BJ (cell line): Measurements from ENCODE around the gene CERS6. TPM values are rescaled to one million over a fixed set of nuclear protein-coding genes. Genes with fewer than 3 reads are reported as not detected.
"Not testable (repeated sequence)": the region's sequence is repeated elsewhere in the genome, so short reads cannot be mapped to it uniquely, and the experiment has no call there.

Source experiments
- CTCF ChIA-PET: fragments of 350-600 bp; formaldehyde crosslinking; extraction: SDS; loops from one replicate; lab custom pipeline; 2021; ENCODE audit warnings: antibody characterized with exemption, inconsistent platforms; lab: Yijun Ruan, JAX
- POLR2A ChIA-PET: fragments of 300-600 bp; sonication (Branson Sonifier 250); formaldehyde crosslinking; extraction: SDS; loops from one replicate; lab custom pipeline; 2021; ENCODE audit warnings: antibody characterized with exemption; lab: Charles Lee
- DNase-seq: peaks from one replicate; pipeline ENCODE4 v3.0.0-alpha.2; 2011; ENCODE audit warnings: low read depth
- H3K27me3 ChIP-seq: 2 replicates; pipeline ENCODE4 v1.6.0; 2011; ENCODE audit warnings: low read length; ENCODE audit not compliant: control insufficient read depth, insufficient read depth
- H3K36me3 ChIP-seq: 2 replicates; pipeline ENCODE4 v1.5.1; 2011; ENCODE audit warnings: low read length; ENCODE audit not compliant: control insufficient read depth, insufficient read depth
- H3K4me3 ChIP-seq: 2 replicates; pipeline ENCODE4 v1.5.1; 2011; ENCODE audit warnings: low read depth, mild to moderate bottlenecking, control low read depth, low read length
- polyA plus RNA-seq: library from polyadenylated mRNA; depleted of rRNA; stranded (reverse); fragments of >200 nt; gene quantifications from 2 replicates; pipeline ENCODE4 v1.2.3, GENCODE V29; 2011
- TF ChIP-seq, protein P1 (sequence below): IDR thresholded peaks from 2 replicates; pipeline ENCODE4 v1.5.1; 2011; ENCODE audit warnings: low read depth, mild to moderate bottlenecking, control low read depth, inconsistent platforms, low read length, moderate library complexity; ENCODE audit not compliant: insufficient read depth

CERS6 gene
- polyA plus RNA-seq, 1 experiment = 1.6 TPM

DNA sequence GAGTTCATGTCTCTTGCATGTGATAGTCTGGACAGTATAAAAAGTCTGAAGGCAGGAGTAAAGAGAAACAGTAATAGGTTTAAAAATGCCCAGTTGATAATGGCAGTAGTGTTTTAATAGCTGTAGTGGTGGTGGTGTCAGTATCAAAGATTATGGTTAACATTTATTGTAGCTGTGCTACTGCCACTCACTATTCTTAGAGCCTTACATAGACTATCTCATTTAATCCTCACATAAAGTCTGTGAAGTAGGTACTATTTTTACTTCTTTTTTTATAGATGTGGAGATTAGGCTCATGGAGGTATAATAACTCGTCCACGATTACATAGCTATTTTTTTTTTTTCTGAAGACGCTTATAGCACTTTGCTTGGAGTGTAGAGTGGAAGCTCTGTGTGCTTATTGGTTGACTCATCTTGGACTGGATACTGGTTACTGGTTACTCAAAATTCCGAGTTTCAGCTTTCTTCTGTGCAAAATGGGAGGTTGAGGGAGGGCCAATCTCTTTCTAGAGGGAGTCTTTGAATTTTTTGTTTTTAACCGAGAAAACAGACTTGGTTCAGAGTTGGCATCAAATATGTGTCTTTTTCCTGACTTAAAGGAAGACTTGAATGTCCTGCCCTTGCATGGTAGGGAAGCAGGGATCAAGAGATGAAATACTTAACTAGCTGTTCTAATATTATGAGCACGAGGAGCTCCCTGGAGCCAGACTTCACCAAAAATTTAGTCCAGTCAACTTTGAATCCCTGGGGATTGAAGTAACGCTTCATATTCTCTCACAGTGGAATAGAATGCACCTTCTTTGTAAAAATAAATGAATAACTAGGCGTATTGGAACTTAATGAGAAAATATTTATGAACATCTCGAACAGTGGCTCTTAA lies 27.1 kb downstream of the CERS6 start:
- no peak for DNase-seq
- POLR2A ChIA-PET = no interaction called here
- CTCF ChIA-PET = interaction anchor here (0.7 to 1.9 kb wide), 3 partner anchors 13 to 341 kb away, joined by 3 to 5 read pairs (median 4); no protein-coding TSS in a partner anchor
- TF ChIP-seq, protein P1, sequence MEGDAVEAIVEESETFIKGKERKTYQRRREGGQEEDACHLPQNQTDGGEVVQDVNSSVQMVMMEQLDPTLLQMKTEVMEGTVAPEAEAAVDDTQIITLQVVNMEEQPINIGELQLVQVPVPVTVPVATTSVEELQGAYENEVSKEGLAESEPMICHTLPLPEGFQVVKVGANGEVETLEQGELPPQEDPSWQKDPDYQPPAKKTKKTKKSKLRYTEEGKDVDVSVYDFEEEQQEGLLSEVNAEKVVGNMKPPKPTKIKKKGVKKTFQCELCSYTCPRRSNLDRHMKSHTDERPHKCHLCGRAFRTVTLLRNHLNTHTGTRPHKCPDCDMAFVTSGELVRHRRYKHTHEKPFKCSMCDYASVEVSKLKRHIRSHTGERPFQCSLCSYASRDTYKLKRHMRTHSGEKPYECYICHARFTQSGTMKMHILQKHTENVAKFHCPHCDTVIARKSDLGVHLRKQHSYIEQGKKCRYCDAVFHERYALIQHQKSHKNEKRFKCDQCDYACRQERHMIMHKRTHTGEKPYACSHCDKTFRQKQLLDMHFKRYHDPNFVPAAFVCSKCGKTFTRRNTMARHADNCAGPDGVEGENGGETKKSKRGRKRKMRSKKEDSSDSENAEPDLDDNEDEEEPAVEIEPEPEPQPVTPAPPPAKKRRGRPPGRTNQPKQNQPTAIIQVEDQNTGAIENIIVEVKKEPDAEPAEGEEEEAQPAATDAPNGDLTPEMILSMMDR = no peak
- H3K27me3 ChIP-seq = no peaks in the 10 kb centered on the region
- no peaks in the 10 kb centered on the region for H3K36me3 ChIP-seq
- no peak overlapping the region for H3K4me3 ChIP-seq

DNA sequence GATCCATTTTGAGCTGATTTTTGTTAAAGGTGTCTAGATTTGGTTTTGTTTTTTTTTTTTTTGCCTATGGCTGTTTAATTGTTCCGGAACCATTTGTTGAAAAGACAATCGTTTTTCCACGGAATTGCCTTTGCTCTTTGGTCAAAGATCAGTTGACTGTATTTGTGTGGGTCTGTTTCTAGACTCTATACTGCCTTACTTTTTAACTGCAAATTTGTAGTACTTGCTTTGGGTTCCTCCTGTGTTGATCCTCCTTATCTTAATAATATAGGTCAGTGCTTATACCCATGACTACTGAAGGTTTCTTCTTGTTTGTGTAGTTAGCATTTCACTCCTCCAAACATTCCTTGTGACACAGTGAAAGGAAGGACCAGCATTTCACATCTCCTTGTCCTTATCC lies 30.4 kb downstream of the CERS6 start:
- DNase-seq = no peak
- Histone ChIP-seq H3K4me3 (no peak overlapping the region), H3K27me3 (no peaks in the 10 kb centered on the region), H3K36me3 (no peaks in the 10 kb centered on the region)
- ChIA-PET POLR2A (no interaction called here), CTCF (no interaction called here)
- TF ChIP-seq, protein P1 = no peak

DNA sequence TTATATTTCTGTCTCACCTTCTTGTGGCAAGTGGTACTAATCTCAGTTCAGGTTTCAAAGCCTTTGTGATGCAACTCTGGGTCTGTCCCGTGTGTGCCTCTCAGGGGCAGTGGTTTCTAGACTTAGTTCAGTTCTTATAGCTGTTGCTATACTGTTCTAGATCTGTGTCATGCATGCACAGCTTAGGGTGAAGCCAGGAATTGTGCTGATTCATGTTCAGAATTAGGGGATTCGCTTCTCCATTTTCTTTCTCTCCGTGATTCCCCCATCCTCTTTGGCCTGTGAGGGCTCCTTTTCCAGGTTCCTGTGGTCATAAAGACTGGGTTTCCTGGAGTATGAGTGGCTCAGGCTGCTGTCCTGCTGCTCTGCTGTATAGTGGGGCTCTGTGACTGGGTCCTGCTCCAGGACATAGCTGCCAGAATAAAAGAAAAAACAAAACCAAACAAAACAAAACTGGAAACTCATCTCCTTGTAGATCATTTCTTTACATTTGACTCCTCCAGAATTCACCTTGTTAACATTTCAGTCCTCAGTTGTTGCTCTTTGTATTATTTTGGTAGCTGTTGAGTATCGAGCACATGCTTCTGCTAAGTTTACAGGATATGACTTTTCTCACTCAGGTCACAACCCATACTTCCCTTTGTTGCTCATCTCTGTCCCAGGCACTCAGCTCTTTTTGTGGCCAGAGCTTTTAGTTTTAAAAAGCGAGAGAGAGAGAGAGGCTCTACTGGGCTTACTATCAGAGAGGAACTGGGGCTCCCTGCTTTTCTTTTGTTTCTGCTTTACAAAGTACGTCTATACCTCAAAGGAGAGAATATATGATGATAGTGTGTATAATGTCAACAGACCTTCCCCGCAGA lies 34.2 kb downstream of the CERS6 start:
- ChIA-PET POLR2A (interaction anchor here (0.6 kb wide), 1 partner anchor 143 kb away, joined by 3 read pairs; no protein-coding TSS in a partner anchor), CTCF (interaction anchor here (1.3 kb wide), 1 partner anchor 144 kb away, joined by 4 read pairs; no protein-coding TSS in a partner anchor)
- no peak for DNase-seq
- no peak overlapping the region for H3K4me3 ChIP-seq
- no peaks in the 10 kb centered on the region for H3K27me3 ChIP-seq
- no peaks in the 10 kb centered on the region for H3K36me3 ChIP-seq
- TF ChIP-seq, protein P1 = no peak

DNA sequence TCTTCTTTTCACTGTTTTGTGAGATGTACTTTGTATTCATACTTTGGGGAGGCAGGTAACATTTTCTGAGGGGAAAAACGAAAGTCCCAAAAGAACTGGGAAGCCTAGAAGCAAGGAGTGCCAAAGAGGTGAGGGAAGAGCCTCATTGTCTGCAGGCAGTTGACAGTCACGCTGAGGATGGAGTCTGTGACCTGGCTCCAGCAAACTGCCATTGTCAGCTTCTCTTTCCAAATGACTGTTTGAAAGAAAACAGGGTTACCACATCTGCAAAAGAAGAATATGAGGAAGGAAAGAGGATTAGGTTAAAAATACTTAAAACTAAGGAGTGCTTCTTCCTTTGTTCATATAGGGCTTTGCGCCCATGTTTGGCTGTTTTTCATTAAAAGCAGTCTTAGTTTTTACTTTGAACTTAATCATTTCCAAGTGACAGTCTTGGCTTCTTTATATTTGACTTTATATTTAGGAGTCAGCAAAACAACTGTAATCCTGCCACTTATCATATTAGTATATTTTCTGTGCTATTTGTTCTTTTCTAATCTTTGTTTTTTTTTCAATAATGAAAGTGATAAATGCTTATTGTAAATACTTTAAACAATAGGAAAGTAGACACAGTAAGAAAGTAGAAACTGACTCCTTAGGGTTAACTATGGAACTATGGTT lies 35.0 kb downstream of the CERS6 start:
- ChIA-PET CTCF (interaction anchor here (0.6 kb wide), 1 partner anchor 31 kb away, joined by 4 read pairs; no protein-coding TSS in a partner anchor), POLR2A (no interaction called here)
- no peak overlapping the region for H3K4me3 ChIP-seq
- DNase-seq = no peak
- TF ChIP-seq, protein P1 = no peak
- no peaks in the 10 kb centered on the region for H3K27me3 ChIP-seq
- no peaks in the 10 kb centered on the region for H3K36me3 ChIP-seq

DNA sequence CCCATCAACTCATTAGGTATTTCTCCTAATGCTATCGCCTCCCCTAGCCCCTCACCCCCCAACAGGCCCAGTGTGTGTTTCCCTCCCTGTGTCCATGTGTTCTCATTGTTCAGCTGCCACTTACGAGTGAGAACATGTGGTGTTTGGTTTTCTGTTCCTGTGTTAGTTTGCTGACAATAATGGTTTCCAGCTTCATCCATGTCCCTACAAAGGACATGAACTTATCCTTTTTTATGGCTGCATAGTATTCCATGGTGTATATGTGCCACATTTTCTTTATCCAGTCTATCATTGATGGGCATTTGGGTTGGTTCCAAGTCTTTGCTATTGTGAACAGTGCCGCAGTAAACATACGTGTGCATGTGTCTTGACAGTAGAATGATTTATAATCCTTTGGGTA lies 35.7 kb downstream of the CERS6 start:
- H3K36me3 ChIP-seq, CTCF ChIA-PET, POLR2A ChIA-PET, H3K4me3 ChIP-seq, H3K27me3 ChIP-seq, DNase-seq: not testable (repeated sequence)

DNA sequence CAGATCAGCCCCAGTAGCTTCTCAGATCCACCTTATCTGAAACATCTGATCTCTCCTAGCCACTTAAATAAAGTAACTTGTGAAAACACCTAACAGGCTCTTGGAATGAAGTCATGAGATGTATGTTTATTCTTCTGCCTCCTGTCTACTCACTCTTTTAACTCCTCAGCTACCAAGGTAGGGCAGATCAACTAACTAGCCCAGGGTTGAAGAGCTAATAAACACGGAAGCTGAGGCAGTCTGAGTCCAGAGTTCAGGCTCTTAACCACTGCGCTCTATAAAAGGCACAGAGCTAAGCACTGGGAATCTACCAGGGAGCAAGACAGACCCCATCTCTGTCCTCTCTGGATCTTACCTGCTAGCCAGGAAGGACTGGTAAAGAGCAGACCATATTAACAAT lies 37.1 kb downstream of the CERS6 start:
- POLR2A ChIA-PET = interaction anchor here (0.6 kb wide), 1 partner anchor 9 kb away, joined by 3 read pairs; no protein-coding TSS in a partner anchor
- not testable (repeated sequence) for H3K27me3 ChIP-seq, H3K4me3 ChIP-seq, DNase-seq, H3K36me3 ChIP-seq
- CTCF ChIA-PET = interaction anchor here (0.7 to 1.1 kb wide), 3 partner anchors 10 to 25 kb away, joined by 3 to 4 read pairs (median 3); no protein-coding TSS in a partner anchor
